Measurements from ENCODE around the gene CCND1. TPM values are rescaled to one million over a fixed set of nuclear protein-coding genes. Genes with fewer than 3 reads are reported as not detected.

Gene CCND1
- total RNA-seq, 1 donor = 770 TPM

DNA sequence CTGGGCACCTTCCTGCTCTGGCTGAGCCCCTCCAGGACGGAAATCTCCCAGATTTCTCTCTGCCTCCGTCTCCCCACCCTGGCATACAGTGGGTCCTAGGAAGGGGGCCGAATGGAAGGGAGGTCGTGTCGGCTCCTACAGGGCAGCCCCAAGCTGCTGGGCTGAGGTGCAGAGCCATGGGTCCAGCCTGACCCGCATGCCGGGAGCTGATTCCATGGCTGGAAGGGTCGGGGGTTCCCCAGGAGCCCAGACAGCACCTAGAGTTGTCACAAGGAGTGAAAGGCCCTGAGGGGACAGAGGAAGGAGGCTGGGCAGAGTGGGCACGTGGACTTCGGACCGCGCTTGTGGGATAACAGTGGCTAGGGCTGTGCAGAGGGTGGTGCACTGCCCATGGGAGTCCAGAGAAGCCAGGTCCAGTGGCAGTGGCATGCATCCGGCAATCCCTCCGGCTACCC is 16.5 kb downstream of the CCND1 start:
- no peak overlapping the region for H3K4me3 ChIP-seq (ENCODE audit: low read depth, low read length)
- TF ChIP-seq, protein P1, sequence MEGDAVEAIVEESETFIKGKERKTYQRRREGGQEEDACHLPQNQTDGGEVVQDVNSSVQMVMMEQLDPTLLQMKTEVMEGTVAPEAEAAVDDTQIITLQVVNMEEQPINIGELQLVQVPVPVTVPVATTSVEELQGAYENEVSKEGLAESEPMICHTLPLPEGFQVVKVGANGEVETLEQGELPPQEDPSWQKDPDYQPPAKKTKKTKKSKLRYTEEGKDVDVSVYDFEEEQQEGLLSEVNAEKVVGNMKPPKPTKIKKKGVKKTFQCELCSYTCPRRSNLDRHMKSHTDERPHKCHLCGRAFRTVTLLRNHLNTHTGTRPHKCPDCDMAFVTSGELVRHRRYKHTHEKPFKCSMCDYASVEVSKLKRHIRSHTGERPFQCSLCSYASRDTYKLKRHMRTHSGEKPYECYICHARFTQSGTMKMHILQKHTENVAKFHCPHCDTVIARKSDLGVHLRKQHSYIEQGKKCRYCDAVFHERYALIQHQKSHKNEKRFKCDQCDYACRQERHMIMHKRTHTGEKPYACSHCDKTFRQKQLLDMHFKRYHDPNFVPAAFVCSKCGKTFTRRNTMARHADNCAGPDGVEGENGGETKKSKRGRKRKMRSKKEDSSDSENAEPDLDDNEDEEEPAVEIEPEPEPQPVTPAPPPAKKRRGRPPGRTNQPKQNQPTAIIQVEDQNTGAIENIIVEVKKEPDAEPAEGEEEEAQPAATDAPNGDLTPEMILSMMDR (IDR thresholded peaks at IDR 0.05; ENCODE audit: insufficient read depth, low read length) = no peak
- no peak for DNase-seq (ENCODE audit: low read depth)

DNA sequence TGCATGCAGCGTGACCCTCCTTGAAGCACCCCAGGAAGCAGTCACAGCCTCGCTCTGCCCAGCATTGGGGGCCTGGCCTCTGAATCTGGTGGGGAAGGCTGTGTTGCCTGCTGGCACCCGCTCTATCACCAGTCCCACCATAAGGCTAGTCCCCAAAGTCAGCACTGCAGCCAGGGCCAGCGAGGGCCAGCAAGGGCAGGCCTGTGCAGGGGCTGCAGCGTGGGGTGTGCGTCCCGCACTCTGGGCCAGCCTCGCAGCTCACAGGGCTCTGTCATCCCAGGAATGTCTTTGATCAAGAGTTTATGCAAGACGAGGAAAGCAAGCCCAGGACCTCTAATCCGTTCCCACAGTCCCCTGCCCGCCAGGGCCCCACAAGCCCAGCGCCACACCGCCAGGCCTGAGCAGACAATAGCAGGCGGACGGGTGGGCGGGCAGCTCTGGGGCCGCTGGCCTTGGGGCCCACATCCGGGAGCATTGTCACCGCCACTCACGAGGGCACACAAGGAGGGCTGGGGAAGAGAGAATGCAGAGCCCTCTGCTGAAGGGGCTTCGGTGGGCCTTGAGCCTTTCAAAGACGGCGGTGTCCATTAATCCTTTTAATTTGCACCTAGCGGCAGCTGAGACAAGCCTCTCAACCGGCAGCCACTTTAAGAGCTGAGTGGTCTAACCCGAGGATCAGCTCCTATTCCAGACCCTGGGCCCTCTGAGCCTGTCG is 17.1 kb downstream of the CCND1 start:
- DNase-seq (ENCODE audit: low read depth) = no peak
- TF ChIP-seq, protein P1 (IDR thresholded peaks at IDR 0.05; ENCODE audit: insufficient read depth, low read length) = no peak
- H3K4me3 ChIP-seq (ENCODE audit: low read depth, low read length) = no peak overlapping the region

DNA sequence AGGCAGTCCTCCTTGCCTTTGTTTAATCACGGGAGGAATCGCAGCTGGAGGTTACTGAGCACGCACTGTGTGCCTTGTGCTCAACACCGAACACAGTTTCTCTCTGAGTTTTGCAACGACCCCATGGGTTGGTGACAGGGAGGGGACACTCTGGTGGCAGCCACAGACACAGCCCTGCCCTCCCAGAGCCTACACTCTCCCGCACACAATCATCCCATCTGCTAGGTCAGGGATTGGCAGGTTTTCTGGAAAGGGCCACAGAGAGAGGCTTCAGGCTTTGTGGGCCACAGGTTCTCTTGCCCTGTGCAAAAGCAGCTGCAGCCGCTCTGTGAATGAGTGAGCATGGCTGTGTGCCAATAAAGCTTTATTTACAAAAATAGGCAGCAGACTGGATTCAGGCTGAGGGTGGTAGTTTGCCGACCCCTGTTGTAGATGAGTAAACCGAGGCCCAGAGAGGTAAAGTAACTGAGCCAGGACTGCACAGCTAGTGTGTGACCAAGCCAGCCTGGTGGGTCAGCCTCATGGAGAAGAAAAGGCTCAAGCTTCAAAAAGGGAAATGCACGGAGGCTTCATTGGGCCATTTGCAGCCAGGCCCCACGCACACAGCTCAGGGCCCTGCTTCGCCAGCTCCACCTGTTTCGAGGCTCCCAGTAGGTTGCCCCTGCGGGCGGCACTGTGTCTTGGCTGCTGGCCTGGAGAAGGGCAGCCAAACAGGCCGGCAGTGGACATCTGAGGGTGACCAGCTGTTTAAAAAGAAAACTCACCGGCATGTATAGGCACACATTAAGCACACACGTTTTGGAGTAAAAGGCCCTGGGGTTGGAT is 17.9 kb downstream of the CCND1 start:
- DNase-seq (ENCODE audit: low read depth) = no peak
- TF ChIP-seq, protein P1 (IDR thresholded peaks at IDR 0.05; ENCODE audit: insufficient read depth, low read length) = no peak
- no peak overlapping the region for H3K4me3 ChIP-seq (ENCODE audit: low read depth, low read length)

DNA sequence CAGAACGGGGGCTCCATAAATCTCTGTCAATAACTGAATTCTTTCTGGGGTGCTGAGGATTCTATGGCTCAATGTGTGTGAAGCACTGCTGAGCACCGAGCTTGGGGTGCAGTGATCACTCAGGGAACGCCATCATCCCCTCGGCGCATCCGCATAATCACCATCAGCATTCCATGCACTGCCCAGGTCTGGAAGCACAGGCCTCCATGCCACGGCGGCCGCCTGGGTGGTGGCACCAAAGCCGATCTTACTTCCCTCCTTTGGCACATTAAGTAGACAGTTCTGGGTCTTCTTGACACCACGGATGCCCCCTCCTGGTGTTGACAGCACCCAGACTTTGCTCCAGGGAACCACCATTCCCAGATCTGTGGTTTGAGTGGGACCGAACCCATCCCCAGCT is 18.6 kb downstream of the CCND1 start:
- no peak overlapping the region for H3K4me3 ChIP-seq (ENCODE audit: low read depth, low read length)
- DNase-seq (ENCODE audit: low read depth) = no peak
- TF ChIP-seq, protein P1 (IDR thresholded peaks at IDR 0.05; ENCODE audit: insufficient read depth, low read length) = no peak

DNA sequence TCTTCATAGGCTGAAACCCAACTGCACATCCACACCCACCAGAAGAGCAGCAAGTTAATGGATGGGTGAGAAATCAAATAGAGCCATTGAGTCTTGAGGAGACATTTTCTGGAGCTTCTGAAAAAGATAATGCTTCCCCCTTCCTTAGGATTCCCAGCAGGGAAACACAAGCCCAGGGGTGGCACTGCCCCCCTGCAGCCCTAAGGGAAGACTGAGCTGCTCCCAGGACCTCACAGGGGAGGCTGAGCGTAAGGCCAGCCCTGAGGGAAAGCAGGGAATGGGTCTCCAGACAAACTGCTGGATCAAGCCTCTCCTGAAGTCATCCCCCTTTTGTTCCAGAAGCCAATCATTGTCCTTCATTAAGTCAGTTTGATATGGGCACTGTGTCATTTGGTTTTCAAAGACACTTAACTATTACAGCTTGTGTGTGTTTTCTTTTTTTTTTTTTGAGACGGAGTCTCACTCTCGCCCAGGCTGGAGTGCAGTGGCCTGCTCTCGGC is 19.1 kb downstream of the CCND1 start:
- TF ChIP-seq, protein P1 (IDR thresholded peaks at IDR 0.05; ENCODE audit: insufficient read depth, low read length) = no peak
- DNase-seq (ENCODE audit: low read depth) = no peak
- H3K4me3 ChIP-seq (ENCODE audit: low read depth, low read length) = no peak overlapping the region

DNA sequence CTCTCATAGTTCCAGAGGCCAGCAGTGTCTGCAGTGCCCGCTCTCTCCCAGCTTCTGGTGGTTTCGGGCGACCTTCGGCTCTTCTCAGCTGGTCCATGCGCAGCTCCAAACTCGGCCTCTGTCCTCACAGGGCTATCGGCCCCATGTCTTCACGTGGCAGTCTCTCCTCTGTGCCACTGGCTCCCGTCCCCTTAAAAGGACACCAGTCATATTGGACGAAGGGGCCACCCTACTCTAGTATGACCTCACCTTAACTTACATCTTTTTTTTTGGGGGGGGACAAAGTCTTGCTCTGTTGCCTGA is 20.4 kb downstream of the CCND1 start:
- no peak overlapping the region for H3K4me3 ChIP-seq (ENCODE audit: low read depth, low read length)
- DNase-seq (ENCODE audit: low read depth) = no peak
- TF ChIP-seq, protein P1 (IDR thresholded peaks at IDR 0.05; ENCODE audit: insufficient read depth, low read length) = no peak
